ENCODE measurements around the gene PCK1. TPM values are rescaled to one million over a fixed set of nuclear protein-coding genes. Genes with fewer than 3 reads are reported as not detected.

PCK1 gene
- total RNA-seq, 1 experiment from 2014 or later = not detected

DNA sequence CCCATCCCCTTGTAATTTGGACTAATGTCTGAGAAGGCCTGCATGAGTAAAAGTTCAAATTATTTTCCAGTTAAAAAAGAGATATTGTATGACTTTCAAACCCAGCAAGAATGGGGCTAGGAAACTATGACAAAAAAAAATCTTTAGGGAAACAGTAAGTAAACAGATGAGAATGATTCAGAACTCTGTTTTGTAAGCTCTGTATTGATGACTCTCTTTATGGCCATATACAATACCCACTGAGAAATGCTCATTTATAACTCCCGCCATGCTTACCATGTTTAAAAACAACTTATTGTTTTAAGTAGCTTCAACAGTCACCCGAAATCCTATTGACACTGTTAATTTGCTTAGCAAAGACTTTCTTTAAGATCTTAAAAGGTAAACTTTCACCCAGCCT lies 17.2 kb upstream of the PCK1 start:
- Histone ChIP-seq H3K18ac (ENCODE audit: insufficient read length, low read depth, low read length) (no peak overlapping the region), H3T11ph (ENCODE audit: low read length) (no peak overlapping the region), H2AK5ac (ENCODE audit: insufficient read length, low read length) (no peak overlapping the region), H3K56ac (ENCODE audit: insufficient read length, low read depth, low read length) (no peak overlapping the region), H3K79me1 (ENCODE audit: insufficient read depth, low read depth, low read length, poor library complexity, severe bottlenecking) (no peaks in the 10 kb centered on the region), H3K23ac (ENCODE audit: insufficient read length, low read depth, low read length) (no peak overlapping the region), H3K14ac (ENCODE audit: insufficient read depth, low read length) (no peak overlapping the region), H2BK5ac (ENCODE audit: insufficient read length, low read length) (no peak overlapping the region), H2BK120ac (ENCODE audit: low read depth, low read length, poor library complexity, severe bottlenecking) (no peak overlapping the region), H2AFZ (ENCODE audit: low read length) (no peak overlapping the region), H4K20me1 (ENCODE audit: control insufficient read depth, insufficient read depth, insufficient read length) (no peaks in the 10 kb centered on the region), H3K4me1 (ENCODE audit: insufficient read depth, low read length) (no peaks in the 10 kb centered on the region), H3K4ac (ENCODE audit: low read depth, low read length) (no peak overlapping the region), H2BK12ac (ENCODE audit: insufficient read length, low read depth, low read length) (no peak overlapping the region), H3K27me3 (ENCODE audit: insufficient read depth, low read length) (no peaks in the 10 kb centered on the region; the same call in none of the 2 replicates), H2BK15ac (ENCODE audit: low read depth, low read length) (no peak overlapping the region), H3K9me3 (ENCODE audit: control insufficient read depth, low read depth, low read length) (no peaks in the 10 kb centered on the region), H3K79me2 (ENCODE audit: insufficient read depth, low read length) (no peaks in the 10 kb centered on the region), H3K27ac (ENCODE audit: insufficient read length, low read depth, low read length) (no peak overlapping the region), H4K91ac (ENCODE audit: insufficient read length, low read depth, low read length) (no peak overlapping the region), H3K4me2 (ENCODE audit: insufficient read depth, insufficient read length, low read length) (no peak overlapping the region), H3K23me2 (ENCODE audit: insufficient read length, low read depth, low read length, poor library complexity, severe bottlenecking) (no peaks in the 10 kb centered on the region), H2BK20ac (ENCODE audit: low read depth, low read length, poor library complexity, severe bottlenecking) (no peak overlapping the region), H4K5ac (ENCODE audit: insufficient read length, low read depth, low read length) (no peak overlapping the region), H4K8ac (replicated peaks; ENCODE audit: insufficient read length, low read depth, low read length) (no peak overlapping the region), H3K9ac (ENCODE audit: extremely low read depth, insufficient read length, low read length) (no peak overlapping the region)
- no peak overlapping the region for H3K27ac Mint-ChIP-seq
- H3K36me3 Mint-ChIP-seq (ENCODE audit: insufficient read depth in 1 of 3, low read depth in 3 of 3) = no peaks in the 10 kb centered on the region
- no CpG with 5 or more reads among the region's 2 CpGs for WGBS (ENCODE audit: extremely low coverage, insufficient read length, low lambda C conversion rate)
- peaks cover 3 to 5% of the 10 kb centered on the region in 2 experiments; a peak in 2 of 5 replicates for H3K9me3 Mint-ChIP-seq
- peaks cover 22% of the 10 kb centered on the region for H3K27me3 Mint-ChIP-seq (ENCODE audit: low read depth)
- no peak overlapping the region for H3K4me3 Mint-ChIP-seq
- H3K4me1 Mint-ChIP-seq = peaks cover 19 to 28% of the 10 kb centered on the region in 2 experiments
- no peak for DNase-seq
- TF ChIP-seq, protein P1, sequence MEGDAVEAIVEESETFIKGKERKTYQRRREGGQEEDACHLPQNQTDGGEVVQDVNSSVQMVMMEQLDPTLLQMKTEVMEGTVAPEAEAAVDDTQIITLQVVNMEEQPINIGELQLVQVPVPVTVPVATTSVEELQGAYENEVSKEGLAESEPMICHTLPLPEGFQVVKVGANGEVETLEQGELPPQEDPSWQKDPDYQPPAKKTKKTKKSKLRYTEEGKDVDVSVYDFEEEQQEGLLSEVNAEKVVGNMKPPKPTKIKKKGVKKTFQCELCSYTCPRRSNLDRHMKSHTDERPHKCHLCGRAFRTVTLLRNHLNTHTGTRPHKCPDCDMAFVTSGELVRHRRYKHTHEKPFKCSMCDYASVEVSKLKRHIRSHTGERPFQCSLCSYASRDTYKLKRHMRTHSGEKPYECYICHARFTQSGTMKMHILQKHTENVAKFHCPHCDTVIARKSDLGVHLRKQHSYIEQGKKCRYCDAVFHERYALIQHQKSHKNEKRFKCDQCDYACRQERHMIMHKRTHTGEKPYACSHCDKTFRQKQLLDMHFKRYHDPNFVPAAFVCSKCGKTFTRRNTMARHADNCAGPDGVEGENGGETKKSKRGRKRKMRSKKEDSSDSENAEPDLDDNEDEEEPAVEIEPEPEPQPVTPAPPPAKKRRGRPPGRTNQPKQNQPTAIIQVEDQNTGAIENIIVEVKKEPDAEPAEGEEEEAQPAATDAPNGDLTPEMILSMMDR (conservative IDR thresholded peaks at IDR 0.05) = no peak

All from H9 (cell line).